HCT116 (cell line): Measurements from ENCODE around the gene NEK9. TPM values are rescaled to one million over a fixed set of nuclear protein-coding genes. Genes with fewer than 3 reads are reported as not detected.

ENCODE experiments used
- ATAC-seq: fragments of 200-7000 bp; cut with Tn5 transposase; 2 replicates; pipeline ENCODE4 v1.9.1; 2020; ENCODE audit warnings: mild to moderate bottlenecking, moderate library complexity
- BruUV-seq: library from RNA; stranded (reverse); fragments of 400-500 nt; replicated peaks from 2 replicates; lab custom pipeline; 2021; lab: Mats Ljungman, UMichigan
- CTCF ChIA-PET: fragments of 300-600 bp; sonication (Branson Sonifier 250); formaldehyde crosslinking; loops from one replicate; lab custom pipeline; 2021; ENCODE audit warnings: antibody characterized with exemption; lab: Charles Lee
- POLR2A ChIA-PET: fragments of 300-600, 350-600 bp; sonication (Branson Sonifier 250); formaldehyde crosslinking; loops from one replicate; lab custom pipeline; 2021; ENCODE audit warnings: antibody characterized with exemption; lab: Charles Lee
- RAD21 ChIA-PET, 2 experiments: fragments of 300-600 bp; sonication (Branson Sonifier 250); formaldehyde crosslinking; loops; one replicate each; lab custom pipeline; 2023; ENCODE audit warnings: low total read pairs in 2 of 2; ENCODE audit not compliant: uncharacterized antibody in 2 of 2, unreplicated experiment in 2 of 2, low non-redundant PET in 1 of 2; lab: Charles Lee
- DNase-seq: peaks from one replicate; pipeline ENCODE4 v3.0.0-alpha.2; 2010; ENCODE audit warnings: low read depth, low spot score
- H2AFZ ChIP-seq: fragments of 200-600 bp; shearing (Covaris generic), sonication (generic); 2 replicates; pipeline ENCODE4 v1.6.1; 2017; ENCODE audit warnings: low read depth, mixed run types, mixed read lengths, antibody characterized with exemption, low read length; ENCODE audit not compliant: poor library complexity, severe bottlenecking
- H3K27ac ChIP-seq: 2 replicates; pipeline ENCODE4 v1.5.1; 2012; ENCODE audit warnings: low read depth, low read length
- H3K27me3 ChIP-seq: fragments of 200-600 bp; sonication (generic); 2 replicates; pipeline ENCODE4 v1.6.1; 2016; ENCODE audit warnings: mixed run types, low read length, mixed read lengths; ENCODE audit not compliant: insufficient read depth
- H3K36me3 ChIP-seq, 2 experiments: fragments of 200-500 bp in 1 of 2; fragments of 200-600 bp in 1 of 2; sonication (Bioruptor generic) in 1 of 2; sonication (generic) in 1 of 2; 2 replicates each; pipeline versions ENCODE4 v1.5.1 to v1.6.1; 2014 to 2016; ENCODE audit warnings: low read length in 2 of 2, inconsistent platforms in 1 of 2, mixed read lengths in 1 of 2, mixed run types in 1 of 2; ENCODE audit not compliant: insufficient read depth in 2 of 2, control insufficient read depth in 1 of 2
- H3K4me1 ChIP-seq, 2 experiments: fragments of 200-600 bp in 1 of 2; sonication (generic) in 1 of 2; 2 replicates each; pipeline versions ENCODE4 v1.5.1 to v1.6.1; 2012 to 2017; ENCODE audit warnings: low read length in 2 of 2, inconsistent platforms in 1 of 2, mild to moderate bottlenecking in 1 of 2, mixed read lengths in 1 of 2, mixed run types in 1 of 2, moderate library complexity in 1 of 2; ENCODE audit not compliant: insufficient read depth in 2 of 2, control insufficient read depth in 1 of 2
- H3K4me2 ChIP-seq: fragments of 200-600 bp; sonication (generic); 2 replicates; pipeline ENCODE4 v1.6.1; 2017; ENCODE audit warnings: mixed run types, low read length, mixed read lengths
- H3K4me3 ChIP-seq, 2 experiments: fragments of 200-600 bp in 1 of 2; sonication (generic) in 1 of 2; replicated peaks in 1 of 2; 2 replicates each; pipeline ENCODE4 v1.5.1; 2011 to 2016; ENCODE audit warnings: low read length in 2 of 2, control low read depth in 1 of 2, low read depth in 1 of 2, mild to moderate bottlenecking in 1 of 2, mixed read lengths in 1 of 2, mixed run types in 1 of 2
- H3K79me2 ChIP-seq: fragments of 200-600 bp; sonication (generic); 2 replicates; pipeline ENCODE4 v1.6.1; 2017; ENCODE audit warnings: mild to moderate bottlenecking, mixed run types, low read length, moderate library complexity, mixed read lengths; ENCODE audit not compliant: insufficient read depth
- H3K9ac ChIP-seq: fragments of 200-600 bp; sonication (generic); 2 replicates; pipeline ENCODE4 v1.6.1; 2016; ENCODE audit warnings: low read length, mixed read lengths
- H3K9me2 ChIP-seq: fragments of 200-600 bp; sonication (generic), shearing (Covaris generic); 2 replicates; pipeline ENCODE4 v1.6.1; 2017; ENCODE audit warnings: mixed run types, mild to moderate bottlenecking, moderate library complexity; ENCODE audit not compliant: insufficient read depth
- H3K9me3 ChIP-seq, 2 experiments: fragments of 200-500 bp in 1 of 2; fragments of 200-600 bp in 1 of 2; sonication (Bioruptor generic) in 1 of 2; sonication (generic) in 1 of 2; 2 replicates each; pipeline ENCODE4 v1.6.1; 2014 to 2017; ENCODE audit warnings: low read length in 2 of 2, mixed read lengths in 2 of 2, inconsistent platforms in 1 of 2, low read depth in 1 of 2, mild to moderate bottlenecking in 1 of 2, mixed run types in 1 of 2, moderate library complexity in 1 of 2; ENCODE audit not compliant: control insufficient read depth in 1 of 2, insufficient read depth in 1 of 2
- H4K20me1 ChIP-seq: fragments of 200-600 bp; sonication (generic), shearing (Covaris generic); 2 replicates; pipeline ENCODE4 v1.6.1; 2017; ENCODE audit warnings: mixed run types, mild to moderate bottlenecking, moderate library complexity; ENCODE audit not compliant: insufficient read depth
- EZH2phosphoT487 ChIP-seq: fragments of 200-600 bp; IDR thresholded peaks from 2 replicates; pipeline ENCODE4 v1.6.1; 2018; ENCODE audit warnings: antibody characterized with exemption, borderline replicate concordance
- JUND ChIP-seq: IDR thresholded peaks from 2 replicates; pipeline ENCODE4 v1.6.1; 2012
- POLR2A ChIP-seq: IDR thresholded peaks from 2 replicates; pipeline ENCODE4 v1.7.0; 2011; ENCODE audit warnings: borderline replicate concordance; ENCODE audit not compliant: insufficient read depth, insufficient read length; ENCODE audit errors: extremely low read depth
- POLR2AphosphoS5 ChIP-seq: IDR thresholded peaks from 2 replicates; pipeline ENCODE4 v1.6.1; 2011; ENCODE audit warnings: mild to moderate bottlenecking, low read depth, low read length, moderate library complexity
- RAD21 ChIP-seq: IDR thresholded peaks from 2 replicates; pipeline ENCODE4 v1.6.1; 2012; ENCODE audit warnings: low read depth, mild to moderate bottlenecking
- SP1 ChIP-seq: IDR thresholded peaks from 2 replicates; pipeline ENCODE4 v1.6.1; 2012; ENCODE audit warnings: low read depth
- ZFX ChIP-seq: fragments of 450-650 bp; IDR thresholded peaks from 2 replicates; pipeline ENCODE4 v1.6.1; 2017
- intact Hi-C: fragments of 100-400 bp; cut with micrococcal nuclease; formaldehyde crosslinking; loops from 2 replicates; pipeline ENCODE4 v1.10.0; 2022
- total RNA-seq: library from RNA; stranded (reverse); gene quantifications from one replicate; pipeline ENCODE4 v1.2.1, GENCODE V29; 2021; ENCODE audit not compliant: unreplicated experiment
- TF ChIP-seq, protein P1 (sequence below), 3 experiments: fragments of 200-600 bp in 1 of 3; sonication (generic) in 1 of 3; IDR thresholded peaks in 2 of 3; conservative IDR thresholded peaks in 1 of 3; 2 replicates each; pipeline ENCODE4 v1.5.1; 2012 to 2017; ENCODE audit warnings: low read depth in 2 of 3, low read length in 2 of 3, antibody characterized with exemption in 1 of 3, borderline replicate concordance in 1 of 3, control low read depth in 1 of 3, mild to moderate bottlenecking in 1 of 3, mixed read lengths in 1 of 3, mixed run types in 1 of 3, moderate library complexity in 1 of 3; ENCODE audit not compliant: insufficient read depth in 1 of 3
- TF ChIP-seq, protein P2 (sequence below): IDR thresholded peaks from 2 replicates; pipeline ENCODE4 v1.6.1; 2012
- TF ChIP-seq, protein P3 (sequence below): IDR thresholded peaks from 2 replicates; pipeline ENCODE4 v1.6.1; 2012

The NEK9 gene
- total RNA-seq, 1 experiment from 2014 or later = 64.4 TPM

DNA sequence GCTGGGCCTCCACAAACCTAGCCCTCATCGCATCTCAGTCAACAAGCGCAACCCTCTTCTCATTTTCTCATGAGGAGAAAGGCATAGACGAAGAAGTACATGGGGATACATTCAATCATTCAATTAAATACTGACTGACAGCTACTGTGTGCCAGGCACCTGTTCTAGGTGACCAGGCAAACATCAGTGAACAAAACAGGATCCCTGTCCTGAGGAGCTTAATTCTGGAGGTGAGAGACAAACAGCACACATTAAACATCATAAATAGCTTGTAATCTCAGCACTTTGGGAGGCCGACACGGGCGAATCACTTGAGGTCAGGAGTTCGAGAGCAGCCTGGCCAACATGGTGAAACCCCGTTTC is 62.7 kb downstream of the NEK9 start:
- ATAC-seq = peak; percentile 15
- Histone ChIP-seq H3K27ac (peak overlapping the region; percentile 70; the same call in 1 of the 2 replicates), H3K27me3 (no peaks in the 10 kb centered on the region), H3K9me3 (no peaks in the 10 kb centered on the region), H3K79me2 (peaks cover 40% of the 10 kb centered on the region), H3K4me3 (peak overlapping the region; percentile 72 to 83), H4K20me1 (no peaks in the 10 kb centered on the region), H3K4me1 (peaks cover 13 to 28% of the 10 kb centered on the region in 2 experiments), H3K9ac (peak overlapping the region; percentile 77), H3K9me2 (no peaks in the 10 kb centered on the region), H3K36me3 (peaks cover 2 to 20% of the 10 kb centered on the region in 2 experiments; a peak in 1 of 4 replicates), H2AFZ (peak overlapping the region; percentile 79), H3K4me2 (peak overlapping the region; percentile 86)
- ChIA-PET POLR2A (no interaction called here), CTCF (interaction anchor here (0.9 to 1.4 kb wide), 3 partner anchors 119 to 425 kb away, joined by 3 to 6 read pairs (median 3); no protein-coding TSS in a partner anchor), RAD21 (no interaction called here)
- TF ChIP-seq, protein P1, sequence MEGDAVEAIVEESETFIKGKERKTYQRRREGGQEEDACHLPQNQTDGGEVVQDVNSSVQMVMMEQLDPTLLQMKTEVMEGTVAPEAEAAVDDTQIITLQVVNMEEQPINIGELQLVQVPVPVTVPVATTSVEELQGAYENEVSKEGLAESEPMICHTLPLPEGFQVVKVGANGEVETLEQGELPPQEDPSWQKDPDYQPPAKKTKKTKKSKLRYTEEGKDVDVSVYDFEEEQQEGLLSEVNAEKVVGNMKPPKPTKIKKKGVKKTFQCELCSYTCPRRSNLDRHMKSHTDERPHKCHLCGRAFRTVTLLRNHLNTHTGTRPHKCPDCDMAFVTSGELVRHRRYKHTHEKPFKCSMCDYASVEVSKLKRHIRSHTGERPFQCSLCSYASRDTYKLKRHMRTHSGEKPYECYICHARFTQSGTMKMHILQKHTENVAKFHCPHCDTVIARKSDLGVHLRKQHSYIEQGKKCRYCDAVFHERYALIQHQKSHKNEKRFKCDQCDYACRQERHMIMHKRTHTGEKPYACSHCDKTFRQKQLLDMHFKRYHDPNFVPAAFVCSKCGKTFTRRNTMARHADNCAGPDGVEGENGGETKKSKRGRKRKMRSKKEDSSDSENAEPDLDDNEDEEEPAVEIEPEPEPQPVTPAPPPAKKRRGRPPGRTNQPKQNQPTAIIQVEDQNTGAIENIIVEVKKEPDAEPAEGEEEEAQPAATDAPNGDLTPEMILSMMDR (IDR thresholded peaks at IDR 0.05 in 2 of 3, conservative IDR thresholded peaks at IDR 0.05 in 1 of 3; ENCODE audit: borderline replicate concordance in 1 of 3, insufficient read depth in 1 of 3, low read depth in 2 of 3, low read length in 2 of 3) = no peak
- TF ChIP-seq POLR2A (no peak), RAD21 (no peak), EZH2phosphoT487 (no peak)
- intact Hi-C loops = no loop called here
- no peak for DNase-seq
- no TSS peak for BruUV-seq

DNA sequence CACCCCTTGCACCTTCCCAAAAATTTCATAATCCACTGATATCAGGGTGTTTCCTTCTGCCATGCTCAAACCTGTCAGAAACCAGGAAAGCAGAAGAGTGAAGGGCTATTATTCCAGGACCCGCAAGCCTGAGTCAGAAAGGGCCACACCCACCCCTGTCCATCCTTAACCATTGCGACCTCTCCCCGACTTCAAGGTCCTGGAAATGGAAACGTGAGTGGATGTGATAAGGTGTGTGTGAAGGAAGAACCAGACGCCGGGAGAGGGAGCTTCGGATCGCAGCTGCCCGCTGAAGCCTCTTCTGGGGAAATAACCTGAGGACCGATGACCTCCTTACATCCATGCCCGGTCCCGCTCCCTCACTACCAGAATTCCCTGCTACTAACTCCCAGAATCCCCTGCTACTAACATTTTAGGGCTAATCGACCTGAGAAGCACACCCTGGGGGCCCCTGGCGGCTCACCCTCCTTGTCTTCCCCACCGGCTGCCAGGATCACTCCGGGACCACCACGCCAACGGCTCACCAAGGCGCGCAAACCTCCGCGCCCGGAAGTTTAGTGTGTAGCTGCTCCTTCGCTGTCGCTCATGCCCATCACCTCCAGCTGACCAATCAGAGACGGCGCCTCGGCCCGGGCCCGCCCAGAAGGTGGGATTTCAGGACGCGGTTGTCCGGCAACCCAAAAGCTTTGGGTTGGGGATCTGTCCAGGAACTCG is 63.2 kb downstream of the NEK9 start, which contains the start of gene ACYP1:
ACYP1 (minus strand) TSS at position 534 of the 714 bp plus-strand sequence; CDS start at position 63, 471 bp downstream.
- peak within 1 kb of the TSS; percentile 86 for H3K4me2 ChIP-seq
- no peaks in the 10 kb centered on the region for H4K20me1 ChIP-seq
- peaks cover 40% of the 10 kb centered on the region for H3K79me2 ChIP-seq
- peaks cover 12 to 23% of the 10 kb centered on the region in 2 experiments for H3K4me1 ChIP-seq
- intact Hi-C loops = no loop called here
- ChIA-PET POLR2A (no interaction called here), RAD21 (no interaction called here), CTCF (interaction anchor here (0.9 to 1.4 kb wide), 3 partner anchors 118 to 425 kb away, joined by 3 to 6 read pairs (median 3); no protein-coding TSS in a partner anchor)
- no peaks in the 10 kb centered on the region for H3K9me3 ChIP-seq
- TSS peak; percentile 47 for BruUV-seq
- peak within 1 kb of the TSS; percentile 70 for H3K27ac ChIP-seq
- peak within 1 kb of the TSS; percentile 79 for H2AFZ ChIP-seq
- H3K36me3 ChIP-seq = peaks cover 2 to 20% of the 10 kb centered on the region in 2 experiments; a peak in 1 of 4 replicates
- peak; percentile 81 for TF ChIP-seq POLR2A
- TF ChIP-seq, protein P2, sequence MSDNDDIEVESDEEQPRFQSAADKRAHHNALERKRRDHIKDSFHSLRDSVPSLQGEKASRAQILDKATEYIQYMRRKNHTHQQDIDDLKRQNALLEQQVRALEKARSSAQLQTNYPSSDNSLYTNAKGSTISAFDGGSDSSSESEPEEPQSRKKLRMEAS = peak; percentile 59; the same call in 1 of the 2 replicates
- peak; percentile 95 for TF ChIP-seq SP1
- no peak for TF ChIP-seq RAD21
- peak; percentile 71 for TF ChIP-seq POLR2AphosphoS5
- TF ChIP-seq, protein P3, sequence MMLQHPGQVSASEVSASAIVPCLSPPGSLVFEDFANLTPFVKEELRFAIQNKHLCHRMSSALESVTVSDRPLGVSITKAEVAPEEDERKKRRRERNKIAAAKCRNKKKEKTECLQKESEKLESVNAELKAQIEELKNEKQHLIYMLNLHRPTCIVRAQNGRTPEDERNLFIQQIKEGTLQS = no peak
- no peak for TF ChIP-seq JUND
- TF ChIP-seq ZFX = no peak
- no peaks in the 10 kb centered on the region for H3K9me2 ChIP-seq
- ATAC-seq (peak; percentile 98), DNase-seq (peak; percentile 76)
- H3K27me3 ChIP-seq = no peaks in the 10 kb centered on the region
- peak within 1 kb of the TSS; percentile 77 for H3K9ac ChIP-seq
- peak within 1 kb of the TSS; percentile 72 to 83 for H3K4me3 ChIP-seq
